GM12874 (cell line): ENCODE measurements around the gene RRP1.

Experiments used
- CTCF ChIP-seq: IDR thresholded peaks from 2 replicates; pipeline ENCODE4 v1.5.1; 2011; ENCODE audit warnings: low read depth, mild to moderate bottlenecking, control low read depth, low read length, moderate library complexity; ENCODE audit not compliant: insufficient read depth

RRP1 gene

DNA sequence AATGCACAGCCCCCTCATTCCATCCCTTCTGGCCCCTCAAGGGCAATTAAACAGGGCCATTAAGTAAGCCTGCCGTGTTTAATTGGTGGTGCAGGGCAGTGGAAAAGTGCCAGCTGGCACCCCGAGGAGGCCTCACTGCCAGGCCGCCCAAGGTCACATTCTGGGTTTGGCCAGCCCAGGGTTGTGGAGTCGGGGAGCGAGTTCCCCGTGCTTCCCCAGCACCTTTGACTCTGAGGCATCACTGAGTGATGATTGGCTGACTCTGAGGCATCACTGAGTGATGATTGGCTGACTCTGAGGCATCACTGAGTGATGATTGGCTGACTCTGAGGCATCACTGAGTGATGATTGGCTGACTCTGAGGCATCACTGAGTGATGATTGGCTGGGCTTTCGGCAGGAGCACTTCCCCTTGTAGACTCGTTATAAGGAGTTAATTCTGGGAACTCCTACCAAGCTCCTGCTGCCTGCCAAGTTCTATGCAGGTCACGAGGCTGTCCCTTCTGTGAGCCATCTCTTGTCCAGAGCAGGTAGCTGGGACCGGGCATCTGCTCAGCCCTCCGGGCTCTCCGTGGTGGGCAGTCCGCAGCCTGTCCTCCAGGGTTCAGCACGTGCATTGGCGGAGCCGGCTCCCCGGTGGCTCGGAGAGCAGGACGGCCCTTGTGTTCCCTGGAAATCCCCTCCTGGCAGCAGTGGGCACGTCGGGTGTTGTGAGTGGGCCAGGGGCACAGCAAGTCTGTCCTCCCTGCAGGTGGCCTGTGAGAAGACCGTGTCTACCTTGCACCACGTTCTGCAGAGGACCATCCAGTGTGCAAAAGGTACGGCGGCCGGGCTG, 34.2 kb upstream of the RRP1 start:
- no peak for TF ChIP-seq CTCF

GRCh38 chr21:43755820-43756594, 33.4 kb upstream of the RRP1 start:
- no peak for TF ChIP-seq CTCF

- no peak for TF ChIP-seq CTCF
Measured at GRCh38 chr21:43757601-43758000, 31.8 kb upstream of the RRP1 start.

- TF ChIP-seq CTCF, result no peak
Measured at GRCh38 chr21:43758111-43758641, 31.2 kb upstream of the RRP1 start.

DNA sequence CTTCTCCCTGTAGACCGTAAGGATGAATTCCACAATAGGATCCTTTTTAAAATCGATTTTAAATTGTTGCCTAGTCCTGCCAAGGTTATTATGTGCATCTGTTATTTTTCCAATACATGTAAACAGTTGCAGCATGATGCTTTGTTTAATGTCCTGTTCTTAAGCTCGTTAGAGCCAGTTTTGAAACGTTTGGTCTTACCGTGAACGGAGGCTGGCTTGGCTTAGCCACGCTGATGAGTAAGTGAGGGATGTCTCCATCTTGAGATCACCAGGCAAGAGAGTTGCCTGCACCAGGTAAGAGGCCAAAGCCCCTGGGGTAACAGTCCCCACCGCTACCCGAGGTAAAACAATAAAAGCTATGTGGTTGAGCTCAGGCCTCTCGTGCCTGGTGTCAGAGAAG, 30.6 kb upstream of the RRP1 start:
- TF ChIP-seq CTCF, result no peak

GRCh38 chr21:43759651-43760050, 29.7 kb upstream of the RRP1 start:
- TF ChIP-seq CTCF, result no peak

DNA sequence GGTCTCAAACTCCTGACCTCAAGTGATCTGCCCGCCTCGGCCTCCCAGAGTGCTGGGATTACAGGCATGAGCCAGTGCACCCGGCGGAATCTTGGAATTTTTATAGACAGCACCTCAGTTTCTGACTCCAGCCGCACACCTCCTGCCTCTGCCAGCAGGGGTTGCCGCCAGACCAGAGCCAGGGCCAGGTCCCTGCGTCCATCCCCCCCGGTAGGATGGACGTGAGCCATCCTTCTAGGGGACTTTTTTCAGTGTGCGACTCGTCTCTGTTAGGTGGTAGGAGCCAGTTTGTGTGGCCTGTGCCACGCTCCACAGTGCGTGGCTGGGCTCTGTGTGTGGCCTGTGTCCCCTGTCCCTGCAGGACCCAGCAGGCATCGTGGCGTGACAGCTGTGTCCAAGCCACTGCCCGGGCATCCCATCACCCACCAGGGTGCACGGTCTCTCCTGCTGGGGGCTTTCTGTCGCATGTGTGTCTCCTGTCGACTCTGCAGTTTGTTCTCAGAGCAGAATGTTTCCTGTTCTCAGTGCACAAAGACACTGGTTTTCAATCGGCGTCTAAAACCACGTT, 28.9 kb upstream of the RRP1 start:
- TF ChIP-seq CTCF, result no peak
